NCI-H345 treated with DMSO at 0.1 percent for 48 hours (cell line): ENCODE measurements around the gene TPPP.

Experiments used
- DNase-seq: peaks from one replicate; lab custom pipeline; 2025; ENCODE audit not compliant: unreplicated experiment; lab: John Stamatoyannopoulos, UW

The TPPP gene

DNA sequence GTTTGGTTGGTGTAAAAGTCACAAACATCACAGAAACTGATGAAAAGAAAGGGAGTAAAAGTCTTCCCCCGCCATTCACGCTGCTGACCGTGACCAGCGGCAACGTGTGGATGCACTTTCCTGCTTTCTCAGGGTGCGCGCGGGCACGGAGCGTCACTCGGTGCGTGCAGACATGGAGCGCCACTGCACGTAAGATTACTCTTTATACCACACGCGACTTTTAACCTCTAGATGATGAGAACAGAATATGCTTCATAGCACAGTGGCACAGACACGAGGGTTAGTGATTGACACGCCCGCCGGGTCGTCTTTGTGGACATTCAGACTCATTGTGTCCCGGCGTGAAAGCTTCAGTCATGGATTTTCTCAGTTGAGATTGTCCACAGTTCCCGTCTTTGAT is 65.3 kb downstream of the TPPP start:
- no peak for DNase-seq

- DNase-seq, result no peak
Observed at GRCh38 chr5:626850-627249, 66.3 kb downstream of the TPPP start.

- DNase-seq, result no peak
Observed at GRCh38 chr5:625516-625915, 67.6 kb downstream of the TPPP start.

DNA sequence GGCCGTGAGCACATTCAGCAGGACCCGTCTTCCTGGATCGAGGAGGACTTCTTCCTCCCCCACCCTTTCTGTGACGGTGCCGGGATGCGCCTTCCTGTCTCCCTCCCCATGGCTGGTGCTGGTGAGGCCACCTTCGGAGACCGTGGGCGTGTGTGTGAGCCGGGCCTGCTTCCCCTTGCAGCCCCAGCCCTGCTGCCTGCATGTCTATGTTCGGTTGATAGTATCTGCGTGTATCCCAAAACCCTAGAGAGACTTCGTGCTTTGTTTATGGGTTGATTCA is 68.3 kb downstream of the TPPP start:
- no peak for DNase-seq

GRCh38 chr5:624118-624950 is 68.8 kb downstream of the TPPP start:
- DNase-seq, result no peak

- no peak for DNase-seq
Observed at GRCh38 chr5:623531-623930, 69.6 kb downstream of the TPPP start.

GRCh38 chr5:622946-623522 is 70.1 kb downstream of the TPPP start:
- no peak for DNase-seq

GRCh38 chr5:622359-622758 is 70.8 kb downstream of the TPPP start:
- no peak for DNase-seq

DNA sequence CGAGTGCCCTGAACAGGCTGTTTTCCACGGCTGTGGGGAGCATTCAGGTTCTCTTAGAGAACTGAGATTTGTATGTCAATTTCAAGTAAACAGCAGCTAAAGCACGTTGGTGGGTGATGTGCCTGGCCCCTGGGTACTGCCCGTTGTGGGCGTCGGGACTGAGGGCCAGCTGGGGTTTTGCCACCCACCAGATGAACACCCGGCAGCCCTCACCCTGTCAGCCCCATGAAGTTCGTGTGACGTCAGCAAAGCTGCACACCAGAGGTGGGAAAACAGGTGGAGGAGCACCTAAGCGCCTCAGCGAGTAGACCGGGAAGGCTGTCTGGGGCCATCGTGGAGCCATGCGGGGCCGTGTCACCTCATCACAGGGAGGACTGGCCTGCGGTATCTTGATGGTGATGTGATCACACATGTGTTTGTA is 71.8 kb downstream of the TPPP start:
- DNase-seq, result no peak

- no peak for DNase-seq
Observed at GRCh38 chr5:620586-621180, 72.5 kb downstream of the TPPP start.

- DNase-seq, result no peak
Observed at GRCh38 chr5:620152-620551, 73.0 kb downstream of the TPPP start.

- DNase-seq, result no peak
Observed at GRCh38 chr5:619444-619843, 73.7 kb downstream of the TPPP start.

DNA sequence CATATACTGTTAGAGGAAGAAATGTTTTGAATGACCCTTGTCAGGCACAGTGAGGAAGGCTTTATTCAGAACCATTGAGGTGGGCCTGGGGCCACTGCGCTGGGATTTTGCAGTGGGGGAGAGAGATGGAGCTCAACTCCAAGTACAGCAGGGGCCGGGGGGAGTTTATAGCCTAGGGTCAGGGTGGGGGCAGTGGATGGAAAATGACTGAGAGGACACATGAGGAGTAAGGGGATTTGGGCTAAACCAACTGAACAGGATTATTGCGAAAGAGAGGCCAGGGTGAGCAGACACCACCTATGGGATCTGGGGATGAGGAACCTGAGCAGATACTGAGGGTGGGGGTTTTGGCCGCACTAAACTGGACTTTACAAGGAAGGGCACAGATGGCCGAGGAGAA is 74.7 kb downstream of the TPPP start:
- DNase-seq, result no peak

GRCh38 chr5:617896-618295 is 75.3 kb downstream of the TPPP start:
- no peak for DNase-seq

DNA sequence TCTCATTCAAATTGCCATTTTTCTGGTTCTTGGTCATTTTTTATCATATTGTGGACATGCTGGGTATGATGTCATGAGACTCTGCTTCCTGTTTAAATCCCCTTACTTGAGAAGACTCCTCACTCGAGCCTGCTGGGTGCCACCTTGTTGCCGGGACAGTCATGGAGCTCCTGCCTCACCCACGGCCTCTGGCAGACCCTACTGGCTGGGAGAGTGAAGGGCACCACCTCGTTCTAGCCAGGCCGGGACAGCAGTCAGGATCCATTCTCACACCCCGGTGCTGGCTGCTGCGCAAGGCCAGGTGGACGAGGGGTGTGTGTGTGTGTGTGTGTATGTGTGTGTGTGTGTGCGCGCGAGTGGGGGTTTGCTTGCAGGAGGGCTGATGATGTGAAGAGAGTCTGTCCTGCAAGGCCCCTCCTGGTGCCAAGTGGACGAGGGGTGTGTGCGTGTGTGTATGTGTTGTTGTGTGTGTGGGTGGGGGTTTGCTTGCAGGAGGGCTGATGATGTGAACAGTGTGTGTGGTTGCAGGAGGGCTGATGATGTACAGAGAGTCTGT is 76.6 kb downstream of the TPPP start:
- DNase-seq, result no peak

- no peak for DNase-seq
Observed at GRCh38 chr5:612498-613424, 80.4 kb downstream of the TPPP start.

DNA sequence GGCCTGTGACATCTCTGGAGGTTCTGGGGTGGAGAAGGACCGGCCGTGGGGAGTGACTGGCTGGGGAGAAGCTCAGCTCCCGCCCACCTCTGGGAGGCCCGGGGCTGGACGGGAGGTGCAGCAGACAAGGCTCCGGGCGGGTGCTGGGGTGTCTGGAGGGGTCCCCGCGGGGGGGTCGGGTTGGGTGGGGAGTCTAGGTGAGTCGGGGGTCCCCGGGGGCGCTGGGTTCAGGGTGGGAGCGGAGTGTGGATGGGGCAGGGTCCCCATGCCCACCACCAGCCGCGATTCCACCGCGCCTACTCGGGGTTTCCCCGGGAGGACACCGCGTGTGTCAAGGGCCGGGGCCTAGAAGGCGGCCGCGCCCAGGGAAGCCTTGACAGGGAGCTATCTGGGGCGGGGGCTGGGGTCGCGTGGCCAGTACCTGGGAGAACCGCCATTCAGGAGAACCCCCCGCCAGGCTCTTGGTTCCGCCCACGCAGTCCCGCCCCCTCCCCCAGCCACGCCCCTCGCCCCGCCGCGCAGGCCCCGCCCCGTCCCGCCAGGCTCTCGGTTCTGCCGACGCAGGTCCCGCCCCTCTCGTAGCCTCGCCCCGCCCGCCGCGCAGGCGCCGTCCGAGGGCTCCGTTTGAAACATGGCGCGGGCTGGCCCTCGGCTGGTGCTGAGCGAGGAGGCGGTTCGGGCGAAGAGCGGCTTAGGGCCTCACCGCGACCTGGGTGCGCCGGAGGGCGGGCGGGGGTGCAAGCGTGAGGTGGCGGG is 81.2 kb downstream of the TPPP start, which contains the start of gene CEP72:
Gene CEP72 (plus strand): TSS at position 610 of the 756 bp plus-strand sequence. CDS start 22 bp downstream, at position 632.
- peak; percentile 83 for DNase-seq

- no peak for DNase-seq
Observed at GRCh38 chr5:610744-611730, 82.1 kb downstream of the TPPP start.
